Gastrocnemius medialis (tissue), 4 donors: ENCODE results near the gene MPRIP. TPM values are rescaled to one million over a fixed set of nuclear protein-coding genes. Genes with fewer than 3 reads are reported as not detected.

Experiments
- ATAC-seq, 2 donors: fragments of 150-250 bp; one replicate each; pipeline ENCODE4 v1.9.1; 2016
- DNase-seq, 2 donors: peaks; one replicate each; pipeline ENCODE4 v3.0.0-alpha.2; 2019
- H3K27ac ChIP-seq, 4 donors: fragments of 200-600 bp; sonication (generic); 1 replicate in 1 of 4; 2 replicates in 3 of 4; pipeline ENCODE4 v1.5.1; 2016 to 2018; ENCODE audit warnings: mild to moderate bottlenecking in 2 of 4, moderate library complexity in 1 of 4
- H3K27me3 ChIP-seq, 3 donors: fragments of 200-600 bp; sonication (generic) in 2 of 3; 1 replicate in 1 of 3; 2 replicates in 2 of 3; pipeline versions ENCODE4 v1.5.1 to v1.6.0; 2016 to 2019; ENCODE audit warnings: mild to moderate bottlenecking in 1 of 3, moderate library complexity in 1 of 3
- H3K36me3 ChIP-seq, 2 donors: fragments of 200-600 bp; sonication (generic) in 1 of 2; one replicate each; pipeline ENCODE4 v1.5.1; 2017 to 2018
- H3K4me1 ChIP-seq, 2 donors: fragments of 200-600 bp; sonication (generic) in 1 of 2; one replicate each; pipeline ENCODE4 v1.5.1; 2016 to 2017; ENCODE audit warnings: mild to moderate bottlenecking in 2 of 2
- H3K4me3 ChIP-seq, 4 donors: fragments of 200-600 bp; sonication (generic) in 3 of 4; 1 replicate in 1 of 4; 2 replicates in 3 of 4; pipeline ENCODE4 v1.5.1; 2016 to 2019; ENCODE audit warnings: mild to moderate bottlenecking in 2 of 4
- H3K9me3 ChIP-seq, 3 donors: fragments of 200-600 bp; sonication (generic) in 2 of 3; 1 replicate in 1 of 3; 2 replicates in 2 of 3; pipeline ENCODE4 v1.5.1; 2016 to 2019
- CTCF ChIP-seq, 5 experiments: fragments of 450-650 bp in 3 of 5; fragments of 200-600 bp in 2 of 5; sonication (generic) in 2 of 5; IDR thresholded peaks in 4 of 5; conservative IDR thresholded peaks in 1 of 5; 1 replicate in 4 of 5; 2 replicates in 1 of 5; pipeline ENCODE4 v1.5.1; 2016 to 2019; ENCODE audit warnings: antibody characterized with exemption in 5 of 5, mild to moderate bottlenecking in 3 of 5, moderate library complexity in 3 of 5
- POLR2A ChIP-seq, 2 donors: fragments of 450-650 bp; IDR thresholded peaks; one replicate each; pipeline ENCODE4 v1.6.1; 2017; ENCODE audit warnings: antibody characterized with exemption in 2 of 2, mild to moderate bottlenecking in 2 of 2, moderate library complexity in 2 of 2
- in situ Hi-C, 4 donors: fragments of 200-750 bp; cut with MboI; loops; one replicate each; pipeline versions ENCODE4 v1.15.0 to v1.8.0; 2017; ENCODE audit warnings: low sequenced_read_pairs in 4 of 4
- intact Hi-C: fragments of 100-400 bp; cut with DNase I; formaldehyde crosslinking; loops from one replicate; pipeline ENCODE4 v1.15.1; 2023; ENCODE audit warnings: low total_unique reads
- total RNA-seq, 4 donors: library from RNA; depleted of rRNA; stranded (reverse); fragments of >200 nt; gene quantifications; one replicate each; pipeline versions ENCODE4 v1.1.0 to v1.2.3, GENCODE V29; 2016

Gene MPRIP
- total RNA-seq, 4 donors from 2014 or later = 71.1 to 127 (median 124) TPM

GRCh38 chr17:17114592-17115225 is 72.5 kb downstream of the MPRIP start:
- ATAC-seq (no peak), DNase-seq (no peak)
- intact Hi-C loops = no loop called here

GRCh38 chr17:17115620-17116019 is 73.4 kb downstream of the MPRIP start:
- no peak for TF ChIP-seq POLR2A (IDR thresholded peaks at IDR 0.05)
- no peak for TF ChIP-seq CTCF (IDR thresholded peaks at IDR 0.05 in 4 of 5, conservative IDR thresholded peaks at IDR 0.05 in 1 of 5)
- ATAC-seq (no peak), DNase-seq (no peak)
- H3K27ac ChIP-seq = peak overlapping the region in 2 of 4 donors; percentile 44 to 50
- H3K4me3 ChIP-seq = no peak overlapping the region
- intact Hi-C loops = no loop called here
- H3K27me3 ChIP-seq = no peaks in the 10 kb centered on the region
- peaks cover 82 to 90% of the 10 kb centered on the region in 2 donors for H3K4me1 ChIP-seq
- H3K36me3 ChIP-seq = no peaks in the 10 kb centered on the region
- in situ Hi-C loops = no loop called here
- no peaks in the 10 kb centered on the region for H3K9me3 ChIP-seq

More at GRCh38 chr17:17114592-17115225, 72.5 kb downstream of the MPRIP start:
- Histone ChIP-seq H3K4me1 (peaks cover 82 to 90% of the 10 kb centered on the region in 2 donors), H3K9me3 (no peaks in the 10 kb centered on the region), H3K27ac (peak overlapping the region; percentile 22 to 56 (median 47)), H3K4me3 (no peak overlapping the region), H3K27me3 (no peaks in the 10 kb centered on the region), H3K36me3 (no peaks in the 10 kb centered on the region)
- no peak for TF ChIP-seq CTCF (IDR thresholded peaks at IDR 0.05 in 4 of 5, conservative IDR thresholded peaks at IDR 0.05 in 1 of 5)
- TF ChIP-seq POLR2A (IDR thresholded peaks at IDR 0.05) = no peak
- in situ Hi-C loops = no loop called here

GRCh38 chr17:17116406-17116805 is 74.1 kb downstream of the MPRIP start:
- intact Hi-C loops (no loop called here), in situ Hi-C loops (no loop called here)
- no peak for DNase-seq
- H3K4me1 ChIP-seq = peaks cover 84 to 91% of the 10 kb centered on the region in 2 donors
- ATAC-seq = no peak
- H3K9me3 ChIP-seq = no peaks in the 10 kb centered on the region
- H3K27ac ChIP-seq = no peak overlapping the region
- TF ChIP-seq POLR2A (IDR thresholded peaks at IDR 0.05) = no peak
- TF ChIP-seq CTCF (IDR thresholded peaks at IDR 0.05 in 4 of 5, conservative IDR thresholded peaks at IDR 0.05 in 1 of 5) = no peak
- no peak overlapping the region for H3K4me3 ChIP-seq
- H3K36me3 ChIP-seq = no peaks in the 10 kb centered on the region
- H3K27me3 ChIP-seq = no peaks in the 10 kb centered on the region

- peak overlapping the region in 1 of 4 donors; percentile 65 for H3K27ac ChIP-seq
- in situ Hi-C loops = no loop called here
- H3K9me3 ChIP-seq = no peaks in the 10 kb centered on the region
- H3K4me1 ChIP-seq = peaks cover 71 to 84% of the 10 kb centered on the region in 2 donors
- ATAC-seq = no peak
- DNase-seq = no peak
- no peak overlapping the region for H3K4me3 ChIP-seq
- no peaks in the 10 kb centered on the region for H3K27me3 ChIP-seq
- no peaks in the 10 kb centered on the region for H3K36me3 ChIP-seq
- intact Hi-C loops = no loop called here
- TF ChIP-seq POLR2A (IDR thresholded peaks at IDR 0.05) (no peak), CTCF (IDR thresholded peaks at IDR 0.05 in 4 of 5, conservative IDR thresholded peaks at IDR 0.05 in 1 of 5) (no peak)
Observed at GRCh38 chr17:17117923-17118322, 75.7 kb downstream of the MPRIP start.

- Histone ChIP-seq H3K4me1 (peaks cover 67 to 86% of the 10 kb centered on the region in 2 donors), H3K36me3 (no peaks in the 10 kb centered on the region), H3K27me3 (no peaks in the 10 kb centered on the region), H3K4me3 (no peak overlapping the region), H3K9me3 (no peaks in the 10 kb centered on the region), H3K27ac (peak overlapping the region; percentile 29 to 65 (median 46))
- intact Hi-C loops (no loop called here), in situ Hi-C loops (no loop called here)
- TF ChIP-seq CTCF (IDR thresholded peaks at IDR 0.05 in 4 of 5, conservative IDR thresholded peaks at IDR 0.05 in 1 of 5) (no peak), POLR2A (IDR thresholded peaks at IDR 0.05) (no peak)
- no peak for DNase-seq
- ATAC-seq = no peak
Observed at GRCh38 chr17:17118399-17118798, 76.1 kb downstream of the MPRIP start.
